Neural cell (in vitro differentiated cells): ENCODE measurements around the gene HARS2.

Experiments
- EP300 ChIP-seq: fragments of 450-650 bp; conservative IDR thresholded peaks from 2 replicates; pipeline ENCODE4 v1.6.1; 2014; ENCODE audit warnings: antibody characterized with exemption, mild to moderate bottlenecking, moderate library complexity; ENCODE audit not compliant: poor library complexity, severe bottlenecking
- TF ChIP-seq, protein P1 (sequence below): fragments of 450-650 bp; IDR thresholded peaks from 2 replicates; pipeline ENCODE4 v1.5.1; 2014; ENCODE audit warnings: antibody characterized with exemption, mild to moderate bottlenecking, moderate library complexity; ENCODE audit not compliant: poor library complexity, severe bottlenecking
- TF ChIP-seq, protein P2 (sequence below): IDR thresholded peaks from 2 replicates; pipeline ENCODE4 v1.6.1; 2012; ENCODE audit warnings: borderline replicate concordance

- TF ChIP-seq, protein P1, sequence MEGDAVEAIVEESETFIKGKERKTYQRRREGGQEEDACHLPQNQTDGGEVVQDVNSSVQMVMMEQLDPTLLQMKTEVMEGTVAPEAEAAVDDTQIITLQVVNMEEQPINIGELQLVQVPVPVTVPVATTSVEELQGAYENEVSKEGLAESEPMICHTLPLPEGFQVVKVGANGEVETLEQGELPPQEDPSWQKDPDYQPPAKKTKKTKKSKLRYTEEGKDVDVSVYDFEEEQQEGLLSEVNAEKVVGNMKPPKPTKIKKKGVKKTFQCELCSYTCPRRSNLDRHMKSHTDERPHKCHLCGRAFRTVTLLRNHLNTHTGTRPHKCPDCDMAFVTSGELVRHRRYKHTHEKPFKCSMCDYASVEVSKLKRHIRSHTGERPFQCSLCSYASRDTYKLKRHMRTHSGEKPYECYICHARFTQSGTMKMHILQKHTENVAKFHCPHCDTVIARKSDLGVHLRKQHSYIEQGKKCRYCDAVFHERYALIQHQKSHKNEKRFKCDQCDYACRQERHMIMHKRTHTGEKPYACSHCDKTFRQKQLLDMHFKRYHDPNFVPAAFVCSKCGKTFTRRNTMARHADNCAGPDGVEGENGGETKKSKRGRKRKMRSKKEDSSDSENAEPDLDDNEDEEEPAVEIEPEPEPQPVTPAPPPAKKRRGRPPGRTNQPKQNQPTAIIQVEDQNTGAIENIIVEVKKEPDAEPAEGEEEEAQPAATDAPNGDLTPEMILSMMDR, result no peak
- TF ChIP-seq, protein P2, sequence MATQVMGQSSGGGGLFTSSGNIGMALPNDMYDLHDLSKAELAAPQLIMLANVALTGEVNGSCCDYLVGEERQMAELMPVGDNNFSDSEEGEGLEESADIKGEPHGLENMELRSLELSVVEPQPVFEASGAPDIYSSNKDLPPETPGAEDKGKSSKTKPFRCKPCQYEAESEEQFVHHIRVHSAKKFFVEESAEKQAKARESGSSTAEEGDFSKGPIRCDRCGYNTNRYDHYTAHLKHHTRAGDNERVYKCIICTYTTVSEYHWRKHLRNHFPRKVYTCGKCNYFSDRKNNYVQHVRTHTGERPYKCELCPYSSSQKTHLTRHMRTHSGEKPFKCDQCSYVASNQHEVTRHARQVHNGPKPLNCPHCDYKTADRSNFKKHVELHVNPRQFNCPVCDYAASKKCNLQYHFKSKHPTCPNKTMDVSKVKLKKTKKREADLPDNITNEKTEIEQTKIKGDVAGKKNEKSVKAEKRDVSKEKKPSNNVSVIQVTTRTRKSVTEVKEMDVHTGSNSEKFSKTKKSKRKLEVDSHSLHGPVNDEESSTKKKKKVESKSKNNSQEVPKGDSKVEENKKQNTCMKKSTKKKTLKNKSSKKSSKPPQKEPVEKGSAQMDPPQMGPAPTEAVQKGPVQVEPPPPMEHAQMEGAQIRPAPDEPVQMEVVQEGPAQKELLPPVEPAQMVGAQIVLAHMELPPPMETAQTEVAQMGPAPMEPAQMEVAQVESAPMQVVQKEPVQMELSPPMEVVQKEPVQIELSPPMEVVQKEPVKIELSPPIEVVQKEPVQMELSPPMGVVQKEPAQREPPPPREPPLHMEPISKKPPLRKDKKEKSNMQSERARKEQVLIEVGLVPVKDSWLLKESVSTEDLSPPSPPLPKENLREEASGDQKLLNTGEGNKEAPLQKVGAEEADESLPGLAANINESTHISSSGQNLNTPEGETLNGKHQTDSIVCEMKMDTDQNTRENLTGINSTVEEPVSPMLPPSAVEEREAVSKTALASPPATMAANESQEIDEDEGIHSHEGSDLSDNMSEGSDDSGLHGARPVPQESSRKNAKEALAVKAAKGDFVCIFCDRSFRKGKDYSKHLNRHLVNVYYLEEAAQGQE, result no peak
- TF ChIP-seq EP300, result no peak
These were observed 13.3 kb upstream of the HARS2 start for GRCh38 chr5:140677947-140678346.
